22Rv1 (cell line): ENCODE measurements around the gene BTBD9.

Experiments
- H3K27ac ChIP-seq: fragments of 450-650 bp; 2 replicates; pipeline ENCODE4 v1.5.1; 2017
- ZFX ChIP-seq: fragments of 450-650 bp; IDR thresholded peaks from 2 replicates; pipeline ENCODE4 v1.6.1; 2017; ENCODE audit warnings: antibody characterized with exemption, borderline replicate concordance
- TF ChIP-seq, protein P1 (sequence below): fragments of 450-650 bp; IDR thresholded peaks from 2 replicates; pipeline ENCODE4 v1.5.1; 2017; ENCODE audit warnings: mild to moderate bottlenecking

BTBD9 gene

DNA sequence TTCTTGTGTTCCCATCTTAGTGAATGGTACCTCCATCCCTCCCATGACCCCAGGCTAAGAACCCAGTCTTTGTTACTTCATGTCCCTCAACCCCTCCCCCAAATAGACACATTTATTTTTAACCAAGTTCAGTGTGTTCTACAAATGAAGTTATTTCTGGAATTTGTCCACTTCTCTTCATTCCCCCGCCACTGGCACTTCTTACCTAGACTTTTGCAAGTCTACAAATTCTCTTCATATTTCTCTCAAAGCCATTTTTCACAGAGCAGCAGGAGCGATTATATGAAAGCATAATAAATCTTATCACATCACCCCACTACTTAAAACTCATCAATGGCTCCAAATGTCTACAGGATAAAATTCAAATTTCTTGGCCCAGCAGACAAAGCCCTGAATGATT, 131.4 kb downstream of the BTBD9 start:
- TF ChIP-seq, protein P1, sequence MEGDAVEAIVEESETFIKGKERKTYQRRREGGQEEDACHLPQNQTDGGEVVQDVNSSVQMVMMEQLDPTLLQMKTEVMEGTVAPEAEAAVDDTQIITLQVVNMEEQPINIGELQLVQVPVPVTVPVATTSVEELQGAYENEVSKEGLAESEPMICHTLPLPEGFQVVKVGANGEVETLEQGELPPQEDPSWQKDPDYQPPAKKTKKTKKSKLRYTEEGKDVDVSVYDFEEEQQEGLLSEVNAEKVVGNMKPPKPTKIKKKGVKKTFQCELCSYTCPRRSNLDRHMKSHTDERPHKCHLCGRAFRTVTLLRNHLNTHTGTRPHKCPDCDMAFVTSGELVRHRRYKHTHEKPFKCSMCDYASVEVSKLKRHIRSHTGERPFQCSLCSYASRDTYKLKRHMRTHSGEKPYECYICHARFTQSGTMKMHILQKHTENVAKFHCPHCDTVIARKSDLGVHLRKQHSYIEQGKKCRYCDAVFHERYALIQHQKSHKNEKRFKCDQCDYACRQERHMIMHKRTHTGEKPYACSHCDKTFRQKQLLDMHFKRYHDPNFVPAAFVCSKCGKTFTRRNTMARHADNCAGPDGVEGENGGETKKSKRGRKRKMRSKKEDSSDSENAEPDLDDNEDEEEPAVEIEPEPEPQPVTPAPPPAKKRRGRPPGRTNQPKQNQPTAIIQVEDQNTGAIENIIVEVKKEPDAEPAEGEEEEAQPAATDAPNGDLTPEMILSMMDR, result no peak
- TF ChIP-seq ZFX, result no peak
- H3K27ac ChIP-seq, result no peak overlapping the region

DNA sequence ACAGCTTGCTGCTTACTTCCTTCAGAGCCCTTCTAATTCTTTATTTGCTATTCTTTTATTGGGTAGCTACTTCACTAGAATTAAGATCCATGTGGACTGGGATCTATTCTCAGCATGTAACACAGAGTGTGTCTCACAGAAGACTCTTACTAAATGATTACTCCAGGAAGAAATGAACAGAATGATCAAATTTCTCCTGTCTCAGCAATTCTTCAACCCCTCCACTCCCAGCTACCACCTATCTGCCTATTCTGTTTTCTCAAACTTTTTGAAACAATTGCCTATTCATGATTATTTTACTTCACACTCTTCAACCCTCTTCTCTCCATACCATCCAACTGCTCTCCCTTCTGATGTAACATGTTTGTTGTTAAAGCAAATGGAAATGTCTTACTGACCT, 132.6 kb downstream of the BTBD9 start:
- no peak overlapping the region for H3K27ac ChIP-seq
- TF ChIP-seq ZFX, result no peak
- TF ChIP-seq, protein P1, result no peak

DNA sequence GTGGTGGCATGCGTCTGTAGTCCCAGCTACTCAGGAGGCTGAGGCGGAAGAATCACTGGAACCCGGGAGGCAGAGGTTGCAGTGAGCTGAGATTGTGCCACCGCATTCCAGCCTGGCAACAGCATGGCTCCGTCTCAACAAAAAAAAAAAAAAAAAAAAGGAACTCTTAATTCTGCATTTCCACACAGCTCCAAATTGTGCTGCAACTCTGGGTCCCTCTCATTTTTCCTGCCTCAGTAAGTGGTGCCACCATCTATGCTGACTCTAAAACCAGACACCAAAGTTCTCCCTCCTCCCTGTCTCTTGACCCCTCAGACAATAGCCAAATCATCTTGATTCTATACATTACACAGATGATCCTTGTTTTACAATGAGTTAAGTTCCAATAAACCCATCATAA, 133.9 kb downstream of the BTBD9 start:
- TF ChIP-seq ZFX, result no peak
- TF ChIP-seq, protein P1, result no peak
- H3K27ac ChIP-seq, result no peak overlapping the region

DNA sequence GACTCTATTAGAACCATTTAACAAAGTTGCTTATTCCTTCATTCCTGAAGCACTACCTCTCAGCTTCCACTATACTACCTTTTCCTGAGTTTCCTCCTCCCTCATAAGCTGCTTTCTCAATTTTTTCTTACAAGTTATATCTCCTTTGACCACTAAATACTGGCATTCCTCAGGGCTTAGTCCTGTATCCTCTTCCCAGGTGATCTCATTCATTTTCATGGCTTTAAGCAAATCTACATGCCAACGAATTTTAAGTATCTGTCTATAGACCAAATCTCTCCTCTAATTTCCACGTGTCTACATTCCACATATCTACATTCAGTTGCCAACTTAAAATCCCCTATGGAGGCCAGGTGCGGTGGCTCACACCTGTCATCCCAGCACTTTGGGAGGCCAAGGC, 134.7 kb downstream of the BTBD9 start:
- TF ChIP-seq, protein P1, result no peak
- TF ChIP-seq ZFX, result no peak

DNA sequence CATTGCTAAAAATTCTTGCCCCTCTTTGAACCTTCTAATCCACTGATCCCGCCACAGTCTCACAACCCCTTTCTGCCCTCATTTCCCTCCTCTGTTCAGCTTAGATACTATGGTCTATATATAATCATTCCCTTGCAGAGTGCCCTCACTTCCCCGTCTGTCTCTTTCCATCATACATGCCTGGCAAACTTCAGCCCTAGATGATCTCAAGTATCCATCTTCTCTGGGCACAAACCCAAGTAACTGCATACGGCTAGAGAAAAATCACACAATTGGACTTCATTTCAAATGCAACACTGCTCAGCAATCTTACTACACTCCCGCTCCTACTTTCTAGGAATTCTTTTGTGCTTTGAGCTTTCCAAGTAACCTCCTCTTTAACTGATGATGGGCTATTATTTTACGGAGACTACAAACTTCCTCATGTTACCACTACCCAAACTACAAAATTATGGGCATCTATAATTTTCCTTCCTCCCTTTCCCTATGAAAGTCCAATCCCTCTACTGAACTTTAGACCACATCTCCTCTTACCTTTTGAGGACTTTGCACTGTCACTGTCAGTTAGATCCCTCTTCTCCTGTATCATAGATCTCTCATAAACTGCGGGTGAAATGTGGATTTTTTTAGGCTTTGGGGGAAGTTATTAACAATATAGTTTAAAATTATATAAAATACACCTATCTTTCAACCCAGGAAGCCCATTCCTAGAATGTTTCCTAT, 135.6 kb downstream of the BTBD9 start:
- H3K27ac ChIP-seq, result no peak overlapping the region
- no peak for TF ChIP-seq ZFX
- TF ChIP-seq, protein P1, result no peak

More for the DNA sequence above, 134.7 kb downstream of the BTBD9 start:
- no peak overlapping the region for H3K27ac ChIP-seq

DNA sequence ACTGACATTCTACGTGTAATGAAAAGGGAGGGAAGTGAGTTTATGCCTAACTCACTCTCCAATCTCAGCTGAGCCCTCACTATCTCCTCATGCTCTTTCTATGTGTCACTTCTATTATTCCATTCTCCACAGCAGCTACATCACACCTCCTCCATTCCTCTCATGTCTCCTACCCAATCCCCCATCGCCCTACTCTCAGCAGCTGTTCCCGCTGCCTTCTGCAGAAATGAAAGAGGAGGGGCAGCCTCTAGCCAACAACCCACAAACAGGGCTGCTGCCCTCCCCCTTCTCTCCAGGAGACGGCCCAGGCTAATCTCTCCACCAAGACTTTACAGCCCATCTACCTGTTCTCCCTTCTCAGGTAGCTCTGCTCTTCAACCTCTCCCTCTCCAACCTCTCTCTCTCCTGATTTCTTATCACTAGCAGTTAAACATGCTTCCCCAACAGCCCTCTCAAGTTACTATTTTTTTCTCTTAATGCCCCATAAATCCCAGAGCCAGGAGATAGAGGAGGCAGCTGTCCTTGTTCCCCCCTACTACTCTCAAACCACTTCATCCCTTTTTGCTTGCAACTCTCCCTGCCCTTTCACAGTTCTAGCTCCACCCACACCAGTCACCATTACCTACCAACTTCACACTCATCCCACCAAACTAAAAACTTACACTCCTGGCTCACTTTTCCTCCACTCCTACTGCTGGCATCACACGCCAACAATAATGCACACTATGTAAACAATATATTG, 136.5 kb downstream of the BTBD9 start:
- no peak for TF ChIP-seq ZFX
- H3K27ac ChIP-seq, result no peak overlapping the region

DNA sequence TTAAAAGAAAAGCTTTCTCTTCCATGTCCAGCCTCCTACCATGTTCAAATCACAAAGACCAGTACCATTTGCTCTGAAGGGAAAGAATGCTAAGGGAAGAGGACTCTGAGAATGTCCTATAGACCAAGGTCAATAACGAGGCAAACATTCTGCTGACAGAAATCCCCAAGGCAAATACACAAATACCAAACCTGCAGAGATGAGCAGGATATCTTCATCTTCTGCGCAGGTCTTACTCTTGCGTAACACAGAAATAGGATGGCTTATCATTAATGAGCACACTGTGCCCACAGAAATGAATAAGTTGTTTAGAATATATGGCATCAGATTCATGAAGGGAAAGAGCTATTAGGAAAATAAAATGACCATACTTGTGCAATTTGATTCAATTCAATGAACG, 137.3 kb downstream of the BTBD9 start:
- TF ChIP-seq, protein P1, result no peak
- TF ChIP-seq ZFX, result no peak
- H3K27ac ChIP-seq, result no peak overlapping the region
